K562 (cell line): ENCODE measurements around the gene MIDN. TPM values are rescaled to one million over a fixed set of nuclear protein-coding genes. Genes with fewer than 3 reads are reported as not detected.
A peak's percentile ranks its signal among the peaks of the same experiment; 100 is the strongest.

Experiments used
- ATF2 ChIP-seq: sonication (generic); formaldehyde crosslinking; IDR thresholded peaks from 2 replicates; pipeline ENCODE4 v1.8.1; 2022; ENCODE audit warnings: missing genetic modification reagents
- ATF3 ChIP-seq, 2 experiments: fragments of 450-650 bp in 1 of 2; sonication (generic) in 1 of 2; formaldehyde crosslinking in 1 of 2; IDR thresholded peaks in 1 of 2; conservative IDR thresholded peaks in 1 of 2; 2 replicates each; pipeline versions ENCODE4 v1.6.1 to v1.8.1; 2016 to 2023; ENCODE audit warnings: mild to moderate bottlenecking in 2 of 2, moderate library complexity in 2 of 2, inconsistent platforms in 1 of 2, missing genetic modification reagents in 1 of 2
- ATF6 ChIP-seq: sonication (generic); formaldehyde crosslinking; IDR thresholded peaks from 2 replicates; pipeline ENCODE4 v1.4.0; 2020; ENCODE audit warnings: mild to moderate bottlenecking, missing genetic modification reagents
- CXXC5 ChIP-seq: fragments of 250-450 bp; sonication (Bioruptor Pico); IDR thresholded peaks from 2 replicates; pipeline ENCODE4 v1.8.0; 2022; ENCODE audit warnings: inconsistent platforms, mild to moderate bottlenecking, moderate library complexity
- EGR1 ChIP-seq: fragments of 450-650 bp; conservative IDR thresholded peaks from 2 replicates; pipeline ENCODE4 v1.6.1; 2017; ENCODE audit warnings: mild to moderate bottlenecking
- ESRRA ChIP-seq: fragments of 450-650 bp; IDR thresholded peaks from 2 replicates; pipeline ENCODE4 v1.6.1; 2014; ENCODE audit warnings: low read depth, mild to moderate bottlenecking, moderate library complexity, borderline replicate concordance
- EZH2 ChIP-seq: IDR thresholded peaks from 2 replicates; pipeline ENCODE4 v1.6.1; 2012; ENCODE audit warnings: low read depth, mild to moderate bottlenecking, inconsistent platforms, low read length, borderline replicate concordance
- FOS ChIP-seq: IDR thresholded peaks from 3 replicates; pipeline ENCODE4 v1.6.1; 2011; ENCODE audit not compliant: insufficient read length; ENCODE audit errors: extremely low read depth
- FOSL1 ChIP-seq: fragments of 200-800 bp; sonication (Bioruptor generic); conservative IDR thresholded peaks from 2 replicates; pipeline ENCODE4 v1.6.1; 2016; ENCODE audit warnings: missing genetic modification characterization, missing compliant biosample characterization
- HDAC1 ChIP-seq, 2 experiments: fragments of 450-650 bp; IDR thresholded peaks; 2 replicates each; pipeline ENCODE4 v1.6.1; 2016 to 2017; ENCODE audit warnings: inconsistent platforms in 1 of 2, mild to moderate bottlenecking in 1 of 2, moderate library complexity in 1 of 2
- MLLT1 ChIP-seq, 2 experiments: fragments of 450-650 bp; IDR thresholded peaks; 2 replicates each; pipeline ENCODE4 v1.6.1; 2016
- MTA1 ChIP-seq: fragments of 450-650 bp; IDR thresholded peaks from 2 replicates; pipeline ENCODE4 v1.6.1; 2017; ENCODE audit warnings: borderline replicate concordance
- NBN ChIP-seq: fragments of 450-650 bp; IDR thresholded peaks from 2 replicates; pipeline ENCODE4 v1.6.1; 2016; ENCODE audit warnings: low read depth, mild to moderate bottlenecking
- POLR2G ChIP-seq: fragments of 200-400 bp; formaldehyde crosslinking; IDR thresholded peaks from 2 replicates; pipeline ENCODE4 v1.6.1; 2017; ENCODE audit warnings: low read depth, mild to moderate bottlenecking, antibody characterized with exemption, low read length, moderate library complexity
- SETDB1 ChIP-seq: IDR thresholded peaks from one replicate; pipeline ENCODE4 v1.6.1; 2012; ENCODE audit warnings: low read length, control low read depth, inconsistent platforms
- SMAD4 ChIP-seq: fragments of 250-450 bp; sonication (Bioruptor Pico); conservative IDR thresholded peaks from 2 replicates; pipeline ENCODE4 v1.8.0; 2021; ENCODE audit warnings: inconsistent platforms, mild to moderate bottlenecking, moderate library complexity
- SOX6 ChIP-seq: fragments of 450-650 bp; IDR thresholded peaks from 2 replicates; pipeline ENCODE4 v1.6.1; 2014; ENCODE audit warnings: mild to moderate bottlenecking
- ZFX ChIP-seq: sonication (generic); formaldehyde crosslinking; IDR thresholded peaks from 2 replicates; pipeline ENCODE4 v1.8.0; 2022; ENCODE audit warnings: mild to moderate bottlenecking, missing genetic modification reagents, moderate library complexity
- ZNF740 ChIP-seq, 3 experiments: fragments of 200-800 bp in 1 of 3; sonication (Bioruptor generic) in 1 of 3; sonication (generic) in 1 of 3; formaldehyde crosslinking in 1 of 3; IDR thresholded peaks; 2 replicates each; pipeline versions ENCODE4 v1.6.1 to v1.8.0; 2016 to 2022; ENCODE audit warnings: mild to moderate bottlenecking in 2 of 3, missing compliant biosample characterization in 2 of 3, missing genetic modification characterization in 2 of 3, missing genetic modification reagents in 1 of 3
- polyA plus RNA-seq, 8 experiments: library from polyadenylated mRNA; depleted of rRNA in 4 of 8; stranded (reverse) in 5 of 8; unstranded in 3 of 8; fragments of >200 nt; fragmentation: Nextera tagmentation in 2 of 8; fragmentation: Illumina TruSeq in 1 of 8; extraction: Ambion mirVana in 2 of 8; extraction: Trizol in 1 of 8; gene quantifications; 2 replicates each; pipeline versions ENCODE4 v1.2.1 to v1.2.3, GENCODE V29; 2011 to 2014; ENCODE audit warnings: inconsistent platforms in 1 of 8, missing spikeins in 1 of 8
- total RNA-seq, 7 experiments: library from RNA; depleted of rRNA in 6 of 7; stranded (reverse); fragments of >200 nt in 6 of 7; fragmentation: Illumina TruSeq in 2 of 7; extraction: Trizol in 2 of 7; gene quantifications; 2 replicates each; pipeline versions ENCODE4 v1.2.1 to v1.2.3, GENCODE V29; 2011 to 2021; ENCODE audit warnings: low replicate concordance in 1 of 7

MIDN gene
- total and polyA plus RNA-seq, 9 of the 15 experiments (the other 6 are each of a cell fraction or from before 2014, with no cell fraction given), result 0.17 to 120 (median 10.1) TPM

- TF ChIP-seq ATF6 (CRISPR knock-in tag) (0 out of 2 replicates have a peak, but pooled peaks have one; percentile 23), EZH2 (no peak), POLR2G (peak; percentile 16), MLLT1 (IDR thresholded peaks at IDR 0.05) (peak in 1 of 2 experiments; percentile 46; a peak in 2 of 4 replicates), EGR1 (peak; percentile 16; the same call in 1 of the 2 replicates), SETDB1 (no peak), ZNF740 (CRISPR knock-in tag; IDR thresholded peaks at IDR 0.05) (peak; percentile 77; the same call in 1 of the 2 replicates), ZNF740 (tag; IDR thresholded peaks at IDR 0.05) (no peak), ATF2 (CRISPR knock-in tag) (peak; percentile 64; the same call in 1 of the 2 replicates), NBN (no peak), ESRRA (no peak), HDAC1 (IDR thresholded peaks at IDR 0.05) (peak; percentile 25 to 64; a peak in 2 of 4 replicates), SOX6 (peak; percentile 20; the same call in 1 of the 2 replicates), FOSL1 (tag) (peak; percentile 99), ATF3 (IDR thresholded peaks at IDR 0.05) (peak; percentile 95), ATF3 (CRISPR knock-in tag; conservative IDR thresholded peaks at IDR 0.05) (0 out of 2 replicates have a peak, but pooled peaks have one; percentile 63), FOS (peak; percentile 64), MTA1 (0 out of 2 replicates have a peak, but pooled peaks have one; percentile 37), ZFX (peak; percentile 69), CXXC5 (CRISPR knock-in tag) (0 out of 2 replicates have a peak, but pooled peaks have one; percentile 18), SMAD4 (CRISPR knock-in tag) (0 out of 2 replicates have a peak, but pooled peaks have one; percentile 51)
Measured at GRCh38 chr19:1264801-1265614, 16.6 kb downstream of the MIDN start (continued).
